DOHH2 (cell line): ENCODE results near the gene ADNP.

Experiments
- H3F3A ChIP-seq: fragments of 200-600 bp; sonication (generic), shearing (Covaris generic); 2 replicates; pipeline ENCODE4 v1.6.0; 2016; ENCODE audit warnings: antibody characterized with exemption, mild to moderate bottlenecking; ENCODE audit not compliant: control insufficient read depth, insufficient read depth
- H3K27ac ChIP-seq: fragments of 200-600 bp; sonication (generic); 2 replicates; pipeline ENCODE4 v1.5.1; 2014; ENCODE audit warnings: low read depth, mild to moderate bottlenecking, low read length, moderate library complexity
- H3K27me3 ChIP-seq: fragments of 200-600 bp; sonication (generic); 2 replicates; pipeline ENCODE4 v1.6.1; 2014; ENCODE audit warnings: mild to moderate bottlenecking, low read length, mixed read lengths; ENCODE audit not compliant: control insufficient read depth
- H3K36me3 ChIP-seq: fragments of 200-600 bp; sonication (generic); 2 replicates; pipeline ENCODE4 v1.6.1; 2014; ENCODE audit warnings: mild to moderate bottlenecking, low read length, moderate library complexity, mixed read lengths; ENCODE audit not compliant: control insufficient read depth
- H3K4me1 ChIP-seq: fragments of 200-600 bp; sonication (generic); 2 replicates; pipeline ENCODE4 v1.6.1; 2014; ENCODE audit warnings: mild to moderate bottlenecking, low read length, mixed read lengths; ENCODE audit not compliant: control insufficient read depth
- H3K4me2 ChIP-seq: fragments of 200-600 bp; sonication (generic); 2 replicates; pipeline ENCODE4 v1.6.0; 2014; ENCODE audit warnings: mild to moderate bottlenecking, low read length, moderate library complexity
- H3K4me3 ChIP-seq: fragments of 200-600 bp; sonication (generic); 2 replicates; pipeline ENCODE4 v1.5.1; 2014; ENCODE audit warnings: mild to moderate bottlenecking, low read length, mixed read lengths
- H3K79me2 ChIP-seq: fragments of 200-600 bp; sonication (generic); 2 replicates; pipeline ENCODE4 v1.6.1; 2014; ENCODE audit warnings: mild to moderate bottlenecking, low read length, mixed read lengths; ENCODE audit not compliant: control insufficient read depth
- H3K9me2 ChIP-seq: fragments of 200-600 bp; sonication (generic); replicated peaks from 2 replicates; pipeline ENCODE4 v1.6.1; 2014; ENCODE audit warnings: mild to moderate bottlenecking, low read length, mixed read lengths; ENCODE audit not compliant: control insufficient read depth
- H3K9me3 ChIP-seq: fragments of 200-600 bp; sonication (generic); 2 replicates; pipeline ENCODE4 v1.6.1; 2014; ENCODE audit warnings: antibody characterized with exemption, low read length, mixed read lengths; ENCODE audit not compliant: control insufficient read depth, insufficient read depth
- H4K20me1 ChIP-seq: fragments of 200-600 bp; sonication (generic); 2 replicates; pipeline ENCODE4 v1.6.0; 2014; ENCODE audit warnings: low read depth, mild to moderate bottlenecking, antibody characterized with exemption, low read length, moderate library complexity; ENCODE audit not compliant: control insufficient read depth, insufficient read depth
- CTCF ChIP-seq: fragments of 200-600 bp; sonication (generic); IDR thresholded peaks from one replicate; pipeline ENCODE4 v1.5.1; 2014; ENCODE audit warnings: antibody characterized with exemption, mild to moderate bottlenecking, low read depth, low read length; ENCODE audit not compliant: poor library complexity, severe bottlenecking
- EZH2phosphoT487 ChIP-seq: fragments of 200-600 bp; sonication (generic); IDR thresholded peaks from 2 replicates; pipeline ENCODE4 v1.6.1; 2017; ENCODE audit warnings: borderline replicate concordance, mild to moderate bottlenecking, antibody characterized with exemption, low read length, moderate library complexity, mixed read lengths

Gene ADNP

DNA sequence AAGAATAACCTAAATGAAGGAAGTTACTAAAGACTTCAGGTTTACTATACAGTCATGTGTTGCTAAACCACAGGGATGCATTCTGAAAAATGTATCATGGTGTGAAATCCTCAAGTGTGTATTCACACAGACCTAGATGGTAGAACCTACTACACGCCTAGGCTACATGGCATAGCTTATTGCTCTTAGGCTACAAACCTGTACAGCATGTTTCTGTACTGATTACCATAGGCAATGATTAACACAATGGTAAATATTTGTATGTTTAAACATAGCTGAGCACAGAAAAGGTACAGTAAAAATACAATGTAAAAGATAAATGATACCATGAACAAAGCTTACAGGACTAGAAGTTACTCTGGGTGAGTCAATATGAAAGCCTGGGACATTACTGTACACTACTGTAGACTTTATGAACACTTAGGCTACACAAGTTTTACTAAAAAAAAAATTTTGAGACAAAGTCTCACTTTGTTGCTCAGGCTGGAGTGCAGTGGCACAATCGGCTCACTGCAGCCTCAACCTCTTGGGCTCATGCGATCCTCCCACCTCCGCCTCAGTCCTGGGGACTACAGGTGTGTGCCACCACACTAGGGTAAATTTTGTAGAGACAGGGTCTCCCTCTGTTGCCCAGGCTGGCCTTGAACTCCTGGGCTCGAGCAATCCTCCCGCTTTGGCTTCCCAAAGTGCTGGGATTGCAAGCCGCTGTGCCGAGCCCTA lies 36.0 kb downstream of the ADNP start:
- Histone ChIP-seq H3K79me2 (peaks cover 20% of the 10 kb centered on the region), H3K36me3 (peaks cover 89% of the 10 kb centered on the region), H3K4me2 (no peak overlapping the region), H3K9me2 (no peaks in the 10 kb centered on the region), H3K9me3 (no peaks in the 10 kb centered on the region), H4K20me1 (peaks cover 4% of the 10 kb centered on the region; the same call in 1 of the 2 replicates), H3K4me1 (peaks cover 3% of the 10 kb centered on the region; the same call in 1 of the 2 replicates), H3K4me3 (no peak overlapping the region), H3F3A (peaks cover 42% of the 10 kb centered on the region), H3K27ac (no peak overlapping the region), H3K27me3 (no peaks in the 10 kb centered on the region)
- no peak for TF ChIP-seq CTCF
- TF ChIP-seq EZH2phosphoT487: no peak

DNA sequence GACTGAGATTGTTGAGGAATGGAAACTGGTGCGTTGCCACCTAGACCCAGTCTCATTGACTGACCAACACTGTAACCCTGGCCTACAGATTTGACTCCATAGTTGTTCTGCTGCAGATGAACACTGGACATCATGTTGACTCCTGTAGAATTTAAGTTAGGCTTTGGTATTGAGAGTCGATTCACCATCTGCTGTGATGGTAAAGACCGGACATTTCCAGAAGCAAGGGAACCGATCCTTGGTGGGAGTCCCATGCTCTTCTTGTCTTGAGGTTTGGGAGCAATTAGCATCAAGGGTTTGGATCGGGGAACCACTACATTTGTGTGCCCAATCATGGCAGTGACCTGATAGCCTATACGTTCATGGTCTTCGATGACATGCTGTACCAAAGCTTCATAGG lies 37.6 kb downstream of the ADNP start:
- peaks cover 15% of the 10 kb centered on the region for H3K79me2 ChIP-seq
- H3K4me1 ChIP-seq: peaks cover 3% of the 10 kb centered on the region; the same call in 1 of the 2 replicates
- H3K9me2 ChIP-seq: no peaks in the 10 kb centered on the region
- H4K20me1 ChIP-seq: peaks cover 4% of the 10 kb centered on the region; the same call in 1 of the 2 replicates
- H3K4me3 ChIP-seq: no peak overlapping the region
- TF ChIP-seq EZH2phosphoT487 (no peak), CTCF (no peak)
- H3K36me3 ChIP-seq: peaks cover 87% of the 10 kb centered on the region
- no peaks in the 10 kb centered on the region for H3K9me3 ChIP-seq
- no peaks in the 10 kb centered on the region for H3K27me3 ChIP-seq
- peaks cover 54% of the 10 kb centered on the region for H3F3A ChIP-seq
- H3K4me2 ChIP-seq: no peak overlapping the region
- no peak overlapping the region for H3K27ac ChIP-seq

DNA sequence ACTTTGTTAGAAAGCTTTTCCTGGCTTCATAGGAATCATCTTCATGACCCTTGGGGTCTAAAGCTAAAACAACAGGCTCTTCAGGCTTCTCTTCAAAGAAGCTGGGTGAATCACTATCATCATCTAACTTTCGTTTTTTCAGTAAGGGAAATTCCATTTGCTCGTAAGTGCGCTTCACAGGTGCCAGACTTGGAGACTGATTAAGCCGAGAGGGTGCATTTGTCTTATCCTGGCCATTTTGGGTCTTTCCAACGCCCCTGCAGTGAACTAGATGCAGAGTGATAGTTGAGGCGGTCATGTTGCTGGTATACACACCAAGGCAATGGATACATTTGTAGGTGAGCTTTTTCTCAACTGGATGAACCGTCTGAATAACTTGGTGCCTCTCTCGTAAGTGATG lies 38.8 kb downstream of the ADNP start:
- no peaks in the 10 kb centered on the region for H3K9me2 ChIP-seq
- peaks cover 81% of the 10 kb centered on the region for H3K36me3 ChIP-seq
- peaks cover 58% of the 10 kb centered on the region for H3F3A ChIP-seq
- H3K4me3 ChIP-seq: no peak overlapping the region
- H3K4me1 ChIP-seq: peaks cover 3% of the 10 kb centered on the region; the same call in 1 of the 2 replicates
- H3K27me3 ChIP-seq: no peaks in the 10 kb centered on the region
- H3K4me2 ChIP-seq: no peak overlapping the region
- no peaks in the 10 kb centered on the region for H3K9me3 ChIP-seq
- peaks cover 8% of the 10 kb centered on the region; the same call in 1 of the 2 replicates for H3K79me2 ChIP-seq
- peak overlapping the region; percentile 10; the same call in 1 of the 2 replicates for H3K27ac ChIP-seq
- no peaks in the 10 kb centered on the region for H4K20me1 ChIP-seq
- TF ChIP-seq CTCF (no peak), EZH2phosphoT487 (no peak)
